ENCODE results near the gene RPL22.

Gene RPL22

GRCh38 chr1:6212193-6212959, 13.0 kb upstream of the RPL22 start:
- TF ChIP-seq PAX5 (IDR thresholded peaks at IDR 0.05; ENCODE audit: insufficient read depth, low read length, severe bottlenecking): no peak
- peak; percentile 9; the same call in 1 of the 2 replicates for TF ChIP-seq POU2F2 (IDR thresholded peaks at IDR 0.05; ENCODE audit: low read depth, low read length)
- TF ChIP-seq POLR2A (IDR thresholded peaks at IDR 0.05; ENCODE audit: low read depth, low read length): no peak
- no peak for TF ChIP-seq TAF1 (IDR thresholded peaks at IDR 0.05; ENCODE audit: low read depth, low read length)
- no peak for TF ChIP-seq POLR2AphosphoS5 (IDR thresholded peaks at IDR 0.05; ENCODE audit: low read depth, low read length)
- peak; percentile 43; the same call in 1 of the 2 replicates for TF ChIP-seq SPI1 (IDR thresholded peaks at IDR 0.05; ENCODE audit: low read depth, low read length)
- FAIRE-seq (peak; percentile 61), DNase-seq (ENCODE audit: insufficient read length, low spot score) (no peak)

GRCh38 chr1:6211731-6212130, 12.3 kb upstream of the RPL22 start:
- TF ChIP-seq POU2F2 (IDR thresholded peaks at IDR 0.05; ENCODE audit: low read depth, low read length) (no peak), PAX5 (IDR thresholded peaks at IDR 0.05; ENCODE audit: insufficient read depth, low read length, severe bottlenecking) (no peak), SPI1 (IDR thresholded peaks at IDR 0.05; ENCODE audit: low read depth, low read length) (no peak), POLR2AphosphoS5 (IDR thresholded peaks at IDR 0.05; ENCODE audit: low read depth, low read length) (no peak), TAF1 (IDR thresholded peaks at IDR 0.05; ENCODE audit: low read depth, low read length) (no peak), POLR2A (IDR thresholded peaks at IDR 0.05; ENCODE audit: low read depth, low read length) (no peak)
- DNase-seq (ENCODE audit: insufficient read length, low spot score) (no peak), FAIRE-seq (no peak)

- TF ChIP-seq PAX5 (IDR thresholded peaks at IDR 0.05; ENCODE audit: insufficient read depth, low read length, severe bottlenecking): no peak
- no peak for DNase-seq (ENCODE audit: insufficient read length, low spot score)
- no peak for FAIRE-seq
Observed at GRCh38 chr1:6210591-6211355, 11.4 kb upstream of the RPL22 start.

GRCh38 chr1:6209661-6210580, 10.5 kb upstream of the RPL22 start:
- DNase-seq (ENCODE audit: insufficient read length, low spot score) (no peak), FAIRE-seq (peak; percentile 90)
- TF ChIP-seq TAF1 (IDR thresholded peaks at IDR 0.05; ENCODE audit: low read depth, low read length) (no peak), POLR2A (IDR thresholded peaks at IDR 0.05; ENCODE audit: low read depth, low read length) (no peak), SPI1 (IDR thresholded peaks at IDR 0.05; ENCODE audit: low read depth, low read length) (no peak), POLR2AphosphoS5 (IDR thresholded peaks at IDR 0.05; ENCODE audit: low read depth, low read length) (no peak), POU2F2 (IDR thresholded peaks at IDR 0.05; ENCODE audit: low read depth, low read length) (no peak), PAX5 (IDR thresholded peaks at IDR 0.05; ENCODE audit: insufficient read depth, low read length, severe bottlenecking) (no peak)

- TF ChIP-seq POLR2AphosphoS5 (IDR thresholded peaks at IDR 0.05; ENCODE audit: low read depth, low read length): no peak
- TF ChIP-seq POU2F2 (IDR thresholded peaks at IDR 0.05; ENCODE audit: low read depth, low read length): no peak
- TF ChIP-seq SPI1 (IDR thresholded peaks at IDR 0.05; ENCODE audit: low read depth, low read length): no peak
- TF ChIP-seq PAX5 (IDR thresholded peaks at IDR 0.05; ENCODE audit: insufficient read depth, low read length, severe bottlenecking): no peak
- no peak for TF ChIP-seq POLR2A (IDR thresholded peaks at IDR 0.05; ENCODE audit: low read depth, low read length)
- no peak for TF ChIP-seq TAF1 (IDR thresholded peaks at IDR 0.05; ENCODE audit: low read depth, low read length)
- peak; percentile 61 for DNase-seq (ENCODE audit: insufficient read length, low spot score)
- peak; percentile 82 for FAIRE-seq
Observed at GRCh38 chr1:6208723-6209660, 9.6 kb upstream of the RPL22 start.

GRCh38 chr1:6207921-6208320, 8.5 kb upstream of the RPL22 start:
- TF ChIP-seq TAF1 (IDR thresholded peaks at IDR 0.05; ENCODE audit: low read depth, low read length) (no peak), PAX5 (IDR thresholded peaks at IDR 0.05; ENCODE audit: insufficient read depth, low read length, severe bottlenecking) (no peak), POLR2A (IDR thresholded peaks at IDR 0.05; ENCODE audit: low read depth, low read length) (no peak), SPI1 (IDR thresholded peaks at IDR 0.05; ENCODE audit: low read depth, low read length) (no peak), POU2F2 (IDR thresholded peaks at IDR 0.05; ENCODE audit: low read depth, low read length) (no peak), POLR2AphosphoS5 (IDR thresholded peaks at IDR 0.05; ENCODE audit: low read depth, low read length) (no peak)
- no peak for DNase-seq (ENCODE audit: insufficient read length, low spot score)
- FAIRE-seq: no peak

- peak; percentile 52 for FAIRE-seq
- no peak for TF ChIP-seq POU2F2 (IDR thresholded peaks at IDR 0.05; ENCODE audit: low read depth, low read length)
- TF ChIP-seq TAF1 (IDR thresholded peaks at IDR 0.05; ENCODE audit: low read depth, low read length): no peak
- no peak for TF ChIP-seq POLR2A (IDR thresholded peaks at IDR 0.05; ENCODE audit: low read depth, low read length)
- no peak for TF ChIP-seq PAX5 (IDR thresholded peaks at IDR 0.05; ENCODE audit: insufficient read depth, low read length, severe bottlenecking)
- no peak for TF ChIP-seq SPI1 (IDR thresholded peaks at IDR 0.05; ENCODE audit: low read depth, low read length)
- no peak for TF ChIP-seq POLR2AphosphoS5 (IDR thresholded peaks at IDR 0.05; ENCODE audit: low read depth, low read length)
- DNase-seq (ENCODE audit: insufficient read length, low spot score): no peak
Observed at GRCh38 chr1:6207075-6207885, 7.9 kb upstream of the RPL22 start.
